OCI-LY7 (cell line): ENCODE data around the gene HSD3B1. TPM values are rescaled to one million over a fixed set of nuclear protein-coding genes. Genes with fewer than 3 reads are reported as not detected.

Source experiments
- BruUV-seq: library from RNA; stranded (reverse); fragments of 400-500 nt; replicated peaks from 2 replicates; lab custom pipeline; 2021; lab: Mats Ljungman, UMichigan
- CTCF ChIA-PET: fragments of 300-600 bp; sonication (Branson Sonifier 250); formaldehyde crosslinking; loops from one replicate; lab custom pipeline; 2022; ENCODE audit warnings: antibody characterized with exemption; ENCODE audit not compliant: unreplicated experiment; lab: Charles Lee
- POLR2A ChIA-PET: fragments of 300-600 bp; sonication (Branson Sonifier 250); formaldehyde crosslinking; loops from one replicate; lab custom pipeline; 2022; ENCODE audit warnings: antibody characterized with exemption; lab: Charles Lee
- DNase-seq: peaks from one replicate; pipeline ENCODE4 v3.0.0-alpha.2; 2015; ENCODE audit warnings: low spot score
- H2AFZ ChIP-seq: fragments of 200-600 bp; sonication (generic), shearing (Covaris generic); 2 replicates; pipeline ENCODE4 v1.6.1; 2014; ENCODE audit warnings: mild to moderate bottlenecking, antibody characterized with exemption, low read length, moderate library complexity
- H3K27ac ChIP-seq: fragments of 200-600 bp; sonication (generic); 2 replicates; pipeline ENCODE4 v1.5.1; 2014; ENCODE audit warnings: mixed run types, low read depth, mild to moderate bottlenecking, moderate library complexity, low read length, inconsistent platforms; ENCODE audit not compliant: poor library complexity, severe bottlenecking
- H3K36me3 ChIP-seq: fragments of 200-600 bp; sonication (generic); 2 replicates; pipeline ENCODE4 v1.6.1; 2014; ENCODE audit warnings: mild to moderate bottlenecking, antibody characterized with exemption, low read length, moderate library complexity, mixed read lengths; ENCODE audit not compliant: insufficient read depth
- H3K4me1 ChIP-seq: fragments of 200-600 bp; sonication (generic); 2 replicates; pipeline ENCODE4 v1.5.1; 2014; ENCODE audit warnings: mild to moderate bottlenecking, low read length; ENCODE audit not compliant: insufficient read depth, poor library complexity, severe bottlenecking
- H3K4me2 ChIP-seq: fragments of 200-600 bp; sonication (generic); 2 replicates; pipeline ENCODE4 v1.6.1; 2014; ENCODE audit warnings: mild to moderate bottlenecking, low read length
- H3K4me3 ChIP-seq: fragments of 200-600 bp; sonication (generic); 2 replicates; pipeline ENCODE4 v1.5.1; 2014; ENCODE audit warnings: mild to moderate bottlenecking, low read depth, low read length; ENCODE audit not compliant: poor library complexity, severe bottlenecking
- H3K79me2 ChIP-seq: fragments of 200-600 bp; sonication (generic); 2 replicates; pipeline ENCODE4 v1.6.1; 2016; ENCODE audit warnings: low read depth, mild to moderate bottlenecking, low read length, moderate library complexity, mixed read lengths; ENCODE audit not compliant: insufficient read depth
- H3K9me2 ChIP-seq: fragments of 200-600 bp; sonication (generic); 2 replicates; pipeline ENCODE4 v1.6.1; 2016; ENCODE audit warnings: mild to moderate bottlenecking, low read length, mixed read lengths; ENCODE audit not compliant: insufficient read depth
- H3K9me3 ChIP-seq: fragments of 200-600 bp; sonication (generic); 2 replicates; pipeline ENCODE4 v1.6.1; 2014; ENCODE audit warnings: mild to moderate bottlenecking, mixed run types, low read length, mixed read lengths
- H4K20me1 ChIP-seq: fragments of 200-600 bp; sonication (generic); 2 replicates; pipeline ENCODE4 v1.6.1; 2014; ENCODE audit warnings: mild to moderate bottlenecking, antibody characterized with exemption, low read length, moderate library complexity, mixed read lengths; ENCODE audit not compliant: insufficient read depth
- CTCF ChIP-seq: fragments of 200-600 bp; sonication (generic); conservative IDR thresholded peaks from 2 replicates; pipeline ENCODE4 v1.5.1; 2014; ENCODE audit warnings: mild to moderate bottlenecking, antibody characterized with exemption, low read length, moderate library complexity, mixed read lengths
- EZH2phosphoT487 ChIP-seq: fragments of 200-600 bp; sonication (generic); IDR thresholded peaks from 2 replicates; pipeline ENCODE4 v1.6.1; 2018; ENCODE audit warnings: low read depth, borderline replicate concordance, mild to moderate bottlenecking, mixed run types, antibody characterized with exemption, low read length, moderate library complexity, mixed read lengths
- intact Hi-C: fragments of 100-400 bp; cut with micrococcal nuclease; formaldehyde crosslinking; loops from one replicate; pipeline ENCODE4 v1.10.0; 2022; ENCODE audit not compliant: unreplicated experiment
- total RNA-seq, 2 experiments: library from RNA; depleted of rRNA in 1 of 2; stranded (reverse); fragments of >200 nt in 1 of 2; shearing (Covaris generic) in 1 of 2; gene quantifications; 2 replicates each; pipeline ENCODE4 v1.2.3, GENCODE V29; 2014 to 2022

HSD3B1 gene
- total RNA-seq, 2 experiments from 2014 or later, result not detected

GRCh38 chr1:119546641-119547040 is 39.6 kb downstream of the HSD3B1 start:
- no TSS peak for BruUV-seq
- no peak overlapping the region for H3K27ac ChIP-seq
- no peaks in the 10 kb centered on the region for H3K9me3 ChIP-seq
- no peak overlapping the region for H2AFZ ChIP-seq
- POLR2A ChIA-PET, result no interaction called here
- no peaks in the 10 kb centered on the region for H3K36me3 ChIP-seq
- intact Hi-C loops, result no loop called here
- H4K20me1 ChIP-seq, result no peaks in the 10 kb centered on the region
- H3K79me2 ChIP-seq, result no peaks in the 10 kb centered on the region
- no peaks in the 10 kb centered on the region for H3K9me2 ChIP-seq
- no peak for TF ChIP-seq CTCF
- CTCF ChIA-PET, result no interaction called here
- no peak overlapping the region for H3K4me2 ChIP-seq
- no peak for DNase-seq
- no peak overlapping the region for H3K4me3 ChIP-seq
- no peaks in the 10 kb centered on the region for H3K4me1 ChIP-seq

- POLR2A ChIA-PET, result interaction anchor here (1.3 to 1.5 kb wide), 2 partner anchors 10 to 11 kb away, joined by 4 read pairs; no protein-coding TSS in a partner anchor
- CTCF ChIA-PET, result no interaction called here
- DNase-seq, result no peak
- Histone ChIP-seq H3K4me3 (no peak overlapping the region), H3K79me2 (no peaks in the 10 kb centered on the region), H3K27ac (no peak overlapping the region), H3K4me2 (no peak overlapping the region), H3K4me1 (no peaks in the 10 kb centered on the region), H4K20me1 (no peaks in the 10 kb centered on the region), H3K9me2 (no peaks in the 10 kb centered on the region), H3K36me3 (no peaks in the 10 kb centered on the region), H3K9me3 (no peaks in the 10 kb centered on the region), H2AFZ (no peak overlapping the region)
- no TSS peak for BruUV-seq
- TF ChIP-seq EZH2phosphoT487, result no peak
- no peak for TF ChIP-seq CTCF
- intact Hi-C loops, result no loop called here
These were observed 40.3 kb downstream of the HSD3B1 start for GRCh38 chr1:119547306-119547705.

GRCh38 chr1:119547805-119548204 is 40.8 kb downstream of the HSD3B1 start:
- no peak overlapping the region for H3K4me3 ChIP-seq
- BruUV-seq, result no TSS peak
- H3K36me3 ChIP-seq, result no peaks in the 10 kb centered on the region
- no peak overlapping the region for H2AFZ ChIP-seq
- DNase-seq, result no peak
- H3K4me1 ChIP-seq, result no peaks in the 10 kb centered on the region
- CTCF ChIA-PET, result interaction anchor here (0.7 kb wide), 1 partner anchor 127 kb away, joined by 3 read pairs; no protein-coding TSS in a partner anchor
- H3K9me3 ChIP-seq, result no peaks in the 10 kb centered on the region
- TF ChIP-seq CTCF (no peak), EZH2phosphoT487 (no peak)
- no peaks in the 10 kb centered on the region for H3K79me2 ChIP-seq
- POLR2A ChIA-PET, result interaction anchor here (1.3 to 1.5 kb wide), 2 partner anchors 10 to 12 kb away, joined by 4 read pairs; no protein-coding TSS in a partner anchor
- H3K9me2 ChIP-seq, result no peaks in the 10 kb centered on the region
- no peak overlapping the region for H3K27ac ChIP-seq
- H4K20me1 ChIP-seq, result no peaks in the 10 kb centered on the region
- H3K4me2 ChIP-seq, result no peak overlapping the region
- intact Hi-C loops, result no loop called here
